Gastrocnemius medialis (tissue), 4 donors: ENCODE measurements around the gene ACSS1. TPM values are rescaled to one million over a fixed set of nuclear protein-coding genes. Genes with fewer than 3 reads are reported as not detected.

ENCODE experiments used
- ATAC-seq, 2 donors: fragments of 150-250 bp; one replicate each; pipeline ENCODE4 v1.9.1; 2016
- DNase-seq, 2 donors: peaks; one replicate each; pipeline ENCODE4 v3.0.0-alpha.2; 2019
- H3K27ac ChIP-seq, 4 donors: fragments of 200-600 bp; sonication (generic); 1 replicate in 1 of 4; 2 replicates in 3 of 4; pipeline ENCODE4 v1.5.1; 2016 to 2018; ENCODE audit warnings: mild to moderate bottlenecking in 2 of 4, moderate library complexity in 1 of 4
- H3K27me3 ChIP-seq, 3 donors: fragments of 200-600 bp; sonication (generic) in 2 of 3; 1 replicate in 1 of 3; 2 replicates in 2 of 3; pipeline versions ENCODE4 v1.5.1 to v1.6.0; 2016 to 2019; ENCODE audit warnings: mild to moderate bottlenecking in 1 of 3, moderate library complexity in 1 of 3
- H3K36me3 ChIP-seq, 2 donors: fragments of 200-600 bp; sonication (generic) in 1 of 2; one replicate each; pipeline ENCODE4 v1.5.1; 2017 to 2018
- H3K4me1 ChIP-seq, 2 donors: fragments of 200-600 bp; sonication (generic) in 1 of 2; one replicate each; pipeline ENCODE4 v1.5.1; 2016 to 2017; ENCODE audit warnings: mild to moderate bottlenecking in 2 of 2
- H3K4me3 ChIP-seq, 4 donors: fragments of 200-600 bp; sonication (generic) in 3 of 4; 1 replicate in 1 of 4; 2 replicates in 3 of 4; pipeline ENCODE4 v1.5.1; 2016 to 2019; ENCODE audit warnings: mild to moderate bottlenecking in 2 of 4
- H3K9me3 ChIP-seq, 3 donors: fragments of 200-600 bp; sonication (generic) in 2 of 3; 1 replicate in 1 of 3; 2 replicates in 2 of 3; pipeline ENCODE4 v1.5.1; 2016 to 2019
- CTCF ChIP-seq, 5 experiments: fragments of 450-650 bp in 3 of 5; fragments of 200-600 bp in 2 of 5; sonication (generic) in 2 of 5; IDR thresholded peaks in 4 of 5; conservative IDR thresholded peaks in 1 of 5; 1 replicate in 4 of 5; 2 replicates in 1 of 5; pipeline ENCODE4 v1.5.1; 2016 to 2019; ENCODE audit warnings: antibody characterized with exemption in 5 of 5, mild to moderate bottlenecking in 3 of 5, moderate library complexity in 3 of 5
- POLR2A ChIP-seq, 2 donors: fragments of 450-650 bp; IDR thresholded peaks; one replicate each; pipeline ENCODE4 v1.6.1; 2017; ENCODE audit warnings: antibody characterized with exemption in 2 of 2, mild to moderate bottlenecking in 2 of 2, moderate library complexity in 2 of 2
- in situ Hi-C, 4 donors: fragments of 200-750 bp; cut with MboI; loops; one replicate each; pipeline versions ENCODE4 v1.15.0 to v1.8.0; 2017; ENCODE audit warnings: low sequenced_read_pairs in 4 of 4
- intact Hi-C: fragments of 100-400 bp; cut with DNase I; formaldehyde crosslinking; loops from one replicate; pipeline ENCODE4 v1.15.1; 2023; ENCODE audit warnings: low total_unique reads
- total RNA-seq, 4 donors: library from RNA; depleted of rRNA; stranded (reverse); fragments of >200 nt; gene quantifications; one replicate each; pipeline versions ENCODE4 v1.1.0 to v1.2.3, GENCODE V29; 2016

The ACSS1 gene
- total RNA-seq, 4 donors from 2014 or later: 11.4 to 84.6 (median 11.8) TPM

- in situ Hi-C loops: loop anchor here (5.0 to 25.0 kb wide), 10 partner anchors 66 to 1359 kb away; partner anchors contain the start of genes ABHD12 (in 3 of the 4), ENTPD6 (in 2 of the 4) and CST3 (in 1 of the 4)
- no peak overlapping the region for H3K4me3 ChIP-seq
- DNase-seq: no peak
- H3K27me3 ChIP-seq: no peaks in the 10 kb centered on the region
- ATAC-seq: no peak
- peaks cover 49 to 50% of the 10 kb centered on the region in 2 donors for H3K4me1 ChIP-seq
- no peaks in the 10 kb centered on the region for H3K36me3 ChIP-seq
- no peak overlapping the region for H3K27ac ChIP-seq
- intact Hi-C loops: loop anchor here (1.0 to 2.0 kb wide), 2 partner anchors 183 to 403 kb away; no protein-coding TSS in a partner anchor
- H3K9me3 ChIP-seq: no peaks in the 10 kb centered on the region
- TF ChIP-seq POLR2A (IDR thresholded peaks at IDR 0.05) (no peak), CTCF (IDR thresholded peaks at IDR 0.05 in 4 of 5, conservative IDR thresholded peaks at IDR 0.05 in 1 of 5) (no peak)
Observed at GRCh38 chr20:24995741-24996448, 62.0 kb downstream of the ACSS1 start.

DNA sequence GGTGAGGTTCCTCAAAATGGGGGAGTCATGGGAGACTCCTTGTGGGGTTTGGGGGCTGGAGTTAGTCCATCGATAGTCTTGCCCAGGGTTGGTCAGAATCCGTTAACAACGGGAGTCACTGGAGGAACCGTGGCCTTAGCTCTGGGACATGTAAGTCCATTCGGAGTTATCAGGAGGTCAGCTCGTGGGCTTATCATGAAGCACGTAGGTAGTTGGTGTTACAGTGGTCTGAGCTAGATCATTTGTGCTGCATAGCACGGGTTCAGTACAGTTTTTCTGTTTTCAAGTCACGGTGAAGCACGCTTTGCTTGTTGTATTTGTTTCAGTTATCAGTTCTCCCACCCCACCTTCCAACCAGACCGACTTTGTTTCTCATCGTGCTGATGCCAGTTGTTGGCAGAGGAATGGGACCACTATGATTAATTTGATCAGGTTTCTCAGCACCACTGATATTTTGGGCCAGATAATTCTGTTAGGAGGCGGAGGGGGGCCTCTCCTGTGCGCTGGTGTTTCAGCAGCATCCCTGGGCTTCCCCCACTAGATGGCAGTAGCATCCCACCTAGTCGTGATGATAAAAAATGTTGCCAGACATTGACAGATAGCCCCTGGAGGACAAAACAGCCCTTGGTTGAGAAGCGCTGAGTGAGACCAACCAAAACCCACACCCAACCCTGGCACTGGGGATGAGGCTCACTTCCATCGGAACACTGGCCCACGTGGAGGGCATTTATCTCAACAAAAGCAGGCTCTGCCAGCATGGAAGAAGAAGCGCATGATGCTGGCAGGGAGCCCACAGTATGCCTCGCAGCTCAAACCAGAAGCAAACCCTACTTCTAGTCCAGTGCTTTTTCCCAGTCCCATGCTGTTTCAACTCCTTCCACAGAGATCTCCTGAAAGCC is 63.2 kb downstream of the ACSS1 start:
- Histone ChIP-seq H3K9me3 (no peaks in the 10 kb centered on the region), H3K4me3 (peak overlapping the region in 3 of 4 donors; percentile 25 to 37 (median 29)), H3K27me3 (no peaks in the 10 kb centered on the region), H3K27ac (peak overlapping the region; percentile 55 to 68 (median 64)), H3K36me3 (no peaks in the 10 kb centered on the region), H3K4me1 (peaks cover 41 to 47% of the 10 kb centered on the region in 2 donors)
- TF ChIP-seq CTCF (IDR thresholded peaks at IDR 0.05 in 4 of 5, conservative IDR thresholded peaks at IDR 0.05 in 1 of 5): peak; percentile 95 to 98 (median 97)
- no peak for TF ChIP-seq POLR2A (IDR thresholded peaks at IDR 0.05)
- DNase-seq (peak; percentile 60 to 81), ATAC-seq (peak; percentile 54 to 56)
- in situ Hi-C loops (loop anchor here (5.0 to 25.0 kb wide), 11 partner anchors 68 to 1357 kb away; partner anchors contain the start of genes ABHD12 (in 3 of the 4), ENTPD6 (in 2 of the 4), CST3 (in 1 of the 4) and GINS1 (in 1 of the 4)), intact Hi-C loops (loop anchor here (1.0 to 5.0 kb wide), 6 partner anchors 71 to 1352 kb away; partner anchors contain the start of genes ENTPD6 and PYGB)

DNA sequence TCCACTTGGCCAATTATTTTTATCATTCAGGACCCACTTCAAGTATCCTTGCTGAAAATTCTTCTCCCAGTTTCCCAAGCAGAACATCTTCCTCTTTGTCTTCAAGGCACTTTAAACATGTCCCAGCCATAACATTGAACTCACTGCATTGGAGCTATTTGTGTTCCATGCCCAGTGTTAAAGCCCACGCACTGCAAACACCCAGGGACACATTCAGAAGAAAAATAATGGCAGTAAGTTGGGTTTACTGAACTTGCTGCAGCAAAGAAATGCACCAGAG is 63.8 kb downstream of the ACSS1 start:
- peaks cover 45 to 47% of the 10 kb centered on the region in 2 donors for H3K4me1 ChIP-seq
- H3K27ac ChIP-seq: peak overlapping the region in 2 of 4 donors; percentile 62 to 68
- no peaks in the 10 kb centered on the region for H3K27me3 ChIP-seq
- no peaks in the 10 kb centered on the region for H3K36me3 ChIP-seq
- no peak for ATAC-seq
- no peaks in the 10 kb centered on the region for H3K9me3 ChIP-seq
- intact Hi-C loops: loop anchor here (1.0 to 5.0 kb wide), 5 partner anchors 71 to 1352 kb away; partner anchors contain the start of genes ENTPD6 and PYGB
- TF ChIP-seq POLR2A (IDR thresholded peaks at IDR 0.05) (no peak), CTCF (IDR thresholded peaks at IDR 0.05 in 4 of 5, conservative IDR thresholded peaks at IDR 0.05 in 1 of 5) (no peak)
- DNase-seq: no peak
- in situ Hi-C loops: loop anchor here (5.0 to 25.0 kb wide), 8 partner anchors 181 to 1357 kb away; partner anchors contain the start of genes ABHD12 (in 3 of the 4), CST3 (in 1 of the 4), ENTPD6 (in 1 of the 4) and GINS1 (in 1 of the 4)
- no peak overlapping the region for H3K4me3 ChIP-seq

GRCh38 chr20:24993337-24994185 is 64.4 kb downstream of the ACSS1 start:
- no peak for TF ChIP-seq POLR2A (IDR thresholded peaks at IDR 0.05)
- peak in 2 of 5 experiments; percentile 11 to 35 for TF ChIP-seq CTCF (IDR thresholded peaks at IDR 0.05 in 4 of 5, conservative IDR thresholded peaks at IDR 0.05 in 1 of 5)
- Histone ChIP-seq H3K9me3 (no peaks in the 10 kb centered on the region), H3K4me3 (peak overlapping the region; percentile 85 to 92 (median 88)), H3K4me1 (peaks cover 47 to 50% of the 10 kb centered on the region in 2 donors), H3K27me3 (no peaks in the 10 kb centered on the region), H3K36me3 (no peaks in the 10 kb centered on the region), H3K27ac (peak overlapping the region; percentile 94 to 98 (median 96))
- intact Hi-C loops (loop anchor here (1.0 to 5.0 kb wide), 6 partner anchors 72 to 1351 kb away; partner anchors contain the start of genes ABHD12, ENTPD6 and PYGB), in situ Hi-C loops (loop anchor here (5.0 to 25.0 kb wide), 8 partner anchors 181 to 1356 kb away; partner anchors contain the start of genes ABHD12 (in 3 of the 4), CST3 (in 1 of the 4), ENTPD6 (in 1 of the 4) and GINS1 (in 1 of the 4))
- ATAC-seq (no peak), DNase-seq (no peak)
